Caki2 (cell line): ENCODE results near the gene SELE. TPM values are rescaled to one million over a fixed set of nuclear protein-coding genes. Genes with fewer than 3 reads are reported as not detected.
A peak's percentile ranks its signal among the peaks of the same experiment; 100 is the strongest.
"Not testable (repeated sequence)": the region's sequence is repeated elsewhere in the genome, so short reads cannot be mapped to it uniquely, and the experiment has no call there.

ENCODE experiments used
- DNase-seq: peaks from one replicate; pipeline ENCODE4 v3.0.0-alpha.2; 2015; ENCODE audit warnings: low read depth
- in situ Hi-C: cut with HindIII; loops from 2 replicates; pipeline ENCODE4 v1.10.0; 2016; ENCODE audit warnings: low sequenced_read_pairs, low pct_unique_long_range_greater_than_20kb, mixed read lengths
- total RNA-seq: library from RNA; depleted of rRNA; stranded (reverse); fragments of >200 nt; shearing (Covaris generic); gene quantifications from 2 replicates; pipeline ENCODE4 v1.2.3, GENCODE V29; 2014; ENCODE audit warnings: low replicate concordance

The SELE gene
- total RNA-seq, 1 experiment from 2014 or later, result not detected

GRCh38 chr1:169727307-169727706 is 6.6 kb downstream of the SELE start:
- no peak for DNase-seq
- in situ Hi-C loops, result no loop called here

GRCh38 chr1:169726851-169727250 is 7.0 kb downstream of the SELE start:
- no peak for DNase-seq
- in situ Hi-C loops, result no loop called here

GRCh38 chr1:169725930-169726329 is 7.9 kb downstream of the SELE start:
- in situ Hi-C loops, result no loop called here
- no peak for DNase-seq

GRCh38 chr1:169724168-169724567 is 9.7 kb downstream of the SELE start:
- in situ Hi-C loops, result no loop called here
- no peak for DNase-seq

- in situ Hi-C loops, result no loop called here
- DNase-seq, result no peak
Measured at GRCh38 chr1:169723763-169724162, 10.1 kb downstream of the SELE start.

GRCh38 chr1:169722779-169723178 is 11.1 kb downstream of the SELE start:
- DNase-seq, result no peak
- in situ Hi-C loops, result no loop called here

GRCh38 chr1:169715100-169715499 is 18.8 kb downstream of the SELE start:
- in situ Hi-C loops, result not testable (repeated sequence)

GRCh38 chr1:169713090-169713489 is 20.8 kb downstream of the SELE start:
- in situ Hi-C loops, DNase-seq: not testable (repeated sequence)

More at GRCh38 chr1:169715100-169715499, 18.8 kb downstream of the SELE start:
- DNase-seq, result not testable (repeated sequence)

- no peak for DNase-seq
- in situ Hi-C loops, result no loop called here
Measured at GRCh38 chr1:169712309-169712631, 21.6 kb downstream of the SELE start.

GRCh38 chr1:169711469-169712308 is 22.2 kb downstream of the SELE start, which contains the start of gene SELL:
SELL (minus strand) TSS chr1:169711620; CDS start chr1:169711498, 122 bp downstream.
- in situ Hi-C loops, result no loop called here
- DNase-seq, result peak; percentile 41

- DNase-seq, result no peak
Measured at GRCh38 chr1:169708647-169709046, 25.2 kb downstream of the SELE start.

GRCh38 chr1:169707912-169708604 is 25.8 kb downstream of the SELE start:
- in situ Hi-C loops, result no loop called here
- no peak for DNase-seq

More at GRCh38 chr1:169708647-169709046, 25.2 kb downstream of the SELE start:
- in situ Hi-C loops, result no loop called here

GRCh38 chr1:169704797-169705196 is 29.1 kb downstream of the SELE start:
- in situ Hi-C loops, result no loop called here
- DNase-seq, result no peak

GRCh38 chr1:169701261-169702005 is 32.4 kb downstream of the SELE start:
- DNase-seq, result no peak
- in situ Hi-C loops, result no loop called here

- in situ Hi-C loops, result no loop called here
- no peak for DNase-seq
Measured at GRCh38 chr1:169699707-169700106, 34.2 kb downstream of the SELE start.

GRCh38 chr1:169698976-169699375 is 34.9 kb downstream of the SELE start:
- in situ Hi-C loops, result no loop called here

GRCh38 chr1:169697755-169698154 is 36.1 kb downstream of the SELE start:
- in situ Hi-C loops, result no loop called here
- no peak for DNase-seq

More at GRCh38 chr1:169698976-169699375, 34.9 kb downstream of the SELE start:
- no peak for DNase-seq

- DNase-seq, result no peak
- in situ Hi-C loops, result no loop called here
Measured at GRCh38 chr1:169696273-169697100, 37.4 kb downstream of the SELE start.
